NOMO-1 (cell line): ENCODE measurements around the gene TPTE.
"Not testable (repeated sequence)": the region's sequence is repeated elsewhere in the genome, so short reads cannot be mapped to it uniquely, and the experiment has no call there.

Source experiments
- DNase-seq, 2 experiments: peaks; one replicate each; lab custom pipeline; 2025; ENCODE audit not compliant: unreplicated experiment in 2 of 2; lab: John Stamatoyannopoulos, UW

TPTE gene

DNA sequence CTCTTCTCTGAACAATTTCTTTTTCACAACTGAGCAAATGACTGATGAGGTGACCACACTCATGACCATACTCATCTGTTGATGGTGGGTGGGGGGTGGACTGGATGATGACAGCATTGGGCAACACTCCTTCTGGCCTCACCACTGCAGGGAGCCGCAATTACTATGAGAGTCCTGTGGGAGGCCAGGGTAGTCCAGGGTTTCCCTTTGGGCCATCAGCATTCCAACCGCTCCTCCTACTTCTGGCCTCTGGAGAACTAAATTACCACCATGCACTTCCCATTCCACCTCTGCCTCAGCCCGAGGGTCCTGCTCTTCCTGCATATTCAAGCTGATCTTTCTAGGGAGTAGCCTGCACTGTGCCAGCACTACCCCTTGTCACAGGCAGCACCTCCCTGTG, 94.7 kb downstream of the TPTE start:
- not testable (repeated sequence) for DNase-seq

DNA sequence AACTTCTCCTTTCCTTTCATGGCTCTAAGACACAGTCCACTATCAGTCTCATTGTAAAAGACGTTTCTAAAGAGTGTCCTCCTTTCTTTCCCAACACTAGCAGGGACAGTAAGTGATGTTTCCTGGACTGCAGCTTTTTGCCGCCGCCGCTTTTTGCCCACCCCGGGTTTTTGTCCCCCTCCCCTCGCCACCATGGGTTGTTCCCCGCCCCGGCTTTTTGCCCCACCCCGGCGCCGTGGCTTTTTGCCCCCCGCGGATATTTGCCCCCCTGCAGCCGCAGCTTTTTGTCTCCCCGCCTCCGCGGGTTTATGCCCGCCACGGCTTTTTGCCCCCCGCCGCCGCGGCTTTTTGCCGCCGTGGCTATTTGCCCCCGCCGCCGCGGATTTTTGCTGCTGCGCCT, 95.2 kb downstream of the TPTE start:
- DNase-seq: no peak

DNA sequence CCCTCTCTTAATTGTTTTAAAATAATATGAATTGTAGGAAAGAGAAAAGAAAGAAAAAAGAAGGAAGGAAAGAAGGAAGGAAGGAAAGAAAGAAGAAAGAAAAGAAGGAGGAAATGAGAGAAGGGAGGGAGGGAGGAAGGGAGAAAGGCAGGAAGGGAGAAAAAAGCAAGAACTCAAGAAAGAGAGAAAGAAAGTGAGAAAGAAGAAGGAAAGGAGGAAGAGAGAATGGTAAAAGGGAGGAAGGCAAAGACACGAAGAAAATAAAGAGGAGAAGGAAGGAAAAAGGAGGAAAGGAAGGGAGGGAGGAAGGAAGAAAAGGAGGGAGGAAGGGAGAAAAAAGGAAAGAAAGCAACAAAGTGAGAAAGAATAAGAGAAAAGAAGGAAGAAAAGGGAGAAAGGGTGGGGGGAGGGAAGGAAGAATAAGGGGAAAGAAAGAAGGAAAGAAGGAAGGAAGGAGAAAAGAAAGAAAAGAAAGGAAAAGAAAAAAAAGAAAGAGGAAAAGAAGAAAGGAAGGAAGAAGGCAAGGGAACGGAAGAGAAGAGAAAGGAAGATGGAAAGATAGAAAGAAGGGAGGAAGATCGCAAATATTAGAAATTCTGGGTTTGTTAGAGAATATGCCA, 95.9 kb downstream of the TPTE start:
- not testable (repeated sequence) for DNase-seq

DNA sequence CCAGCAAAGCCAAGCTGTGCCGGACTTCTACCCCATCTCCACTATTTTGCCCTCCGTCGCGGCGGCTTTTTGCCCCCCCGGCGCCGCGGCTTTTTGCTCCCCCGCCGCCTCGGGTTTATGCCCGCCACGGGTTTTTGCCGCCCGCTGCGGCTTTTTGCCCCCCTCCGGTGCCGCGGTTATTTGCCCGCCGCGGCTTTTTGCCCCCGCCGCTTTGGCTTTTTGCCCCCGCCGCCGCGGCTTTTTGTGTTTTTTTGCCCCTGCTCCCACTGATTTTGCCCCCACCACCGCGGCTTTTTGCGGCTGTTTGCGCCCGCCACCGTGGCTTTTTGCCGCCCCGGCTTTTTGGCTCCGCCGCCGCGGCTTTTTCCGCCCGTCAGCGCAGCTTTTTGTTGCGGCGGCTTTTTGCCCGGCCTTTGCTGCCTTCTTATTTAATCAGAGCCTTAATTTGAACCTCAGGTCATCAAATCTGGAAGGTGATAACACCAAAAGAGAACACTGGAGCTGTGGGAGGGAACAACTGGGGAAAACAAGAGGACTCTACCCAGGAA, 106.0 kb downstream of the TPTE start:
- no peak for DNase-seq

DNA sequence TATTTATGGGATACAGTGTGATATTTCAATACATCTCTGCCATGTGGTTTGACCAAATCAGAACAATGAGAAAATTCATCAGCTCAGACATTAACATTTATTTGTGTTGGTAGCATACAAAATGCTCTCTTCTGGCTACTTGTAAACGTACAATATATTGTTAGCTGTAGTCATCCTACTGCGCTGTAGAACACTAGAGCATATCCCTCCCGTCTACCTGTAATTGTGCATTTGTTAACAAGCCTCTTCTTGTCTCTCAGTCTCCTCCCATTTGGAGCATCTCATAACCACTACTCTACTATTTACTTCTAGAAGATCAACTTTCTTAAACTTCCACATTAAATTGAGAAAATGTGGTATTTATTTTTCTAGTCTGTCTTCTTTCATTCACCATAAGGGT, 107.9 kb downstream of the TPTE start:
- DNase-seq: not testable (repeated sequence)

DNA sequence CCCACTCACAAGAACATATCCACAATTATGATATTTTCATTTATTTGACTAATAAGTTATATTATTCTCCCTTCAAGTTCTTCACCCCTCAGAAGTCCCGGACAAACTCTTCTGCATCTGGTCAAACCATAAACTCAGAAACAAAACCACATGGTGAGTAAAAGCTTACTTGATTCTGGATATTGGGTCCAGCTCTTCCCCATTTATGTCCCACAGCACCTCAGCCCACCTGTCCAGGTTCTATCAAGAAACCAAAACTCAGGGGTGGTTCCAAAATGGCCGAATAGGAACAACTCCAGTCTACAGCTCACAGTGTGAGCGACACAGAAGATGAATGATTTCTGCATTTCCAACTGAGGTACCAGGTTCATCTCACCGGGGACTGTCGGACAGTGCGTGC, 109.4 kb downstream of the TPTE start:
- DNase-seq: not testable (repeated sequence)

DNA sequence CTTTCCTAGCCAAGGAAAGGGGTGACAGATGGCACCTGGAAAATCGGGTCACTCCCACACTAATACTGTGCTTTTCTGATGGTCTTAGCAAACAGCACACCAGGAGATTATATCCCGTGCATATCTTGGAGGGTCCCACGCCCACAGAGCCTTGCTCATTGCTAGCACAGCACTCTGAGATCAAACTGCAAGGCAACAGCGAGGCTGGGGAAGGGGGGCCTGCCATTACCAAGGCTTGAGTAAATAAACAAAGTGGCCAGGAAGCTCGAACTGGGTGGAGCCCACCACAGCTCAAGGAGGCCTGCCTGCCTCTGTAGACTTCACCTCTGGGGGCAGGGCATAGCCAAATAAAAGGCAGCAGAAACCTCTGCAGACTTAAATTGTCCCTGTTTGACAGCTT, 109.9 kb downstream of the TPTE start:
- DNase-seq: not testable (repeated sequence)

DNA sequence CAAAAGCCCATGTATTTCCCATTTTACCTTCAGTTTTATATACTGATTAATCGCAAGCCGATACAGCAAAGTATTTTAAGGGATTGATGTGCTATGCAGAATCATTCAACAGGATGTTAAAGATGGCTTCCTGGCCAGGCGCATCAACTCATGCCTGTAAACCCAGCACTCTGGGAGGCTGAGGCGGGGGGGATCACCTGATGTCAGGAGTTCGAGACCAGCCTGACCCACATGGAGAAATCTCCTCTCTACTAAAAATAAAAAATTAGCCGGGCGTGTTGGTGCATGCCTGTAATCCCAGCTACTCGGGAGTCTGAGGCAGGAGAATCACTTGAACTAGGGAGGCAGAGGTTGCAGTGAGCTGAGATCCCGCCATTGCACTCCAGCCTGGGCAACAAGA, 116.8 kb downstream of the TPTE start:
- DNase-seq: not testable (repeated sequence)

DNA sequence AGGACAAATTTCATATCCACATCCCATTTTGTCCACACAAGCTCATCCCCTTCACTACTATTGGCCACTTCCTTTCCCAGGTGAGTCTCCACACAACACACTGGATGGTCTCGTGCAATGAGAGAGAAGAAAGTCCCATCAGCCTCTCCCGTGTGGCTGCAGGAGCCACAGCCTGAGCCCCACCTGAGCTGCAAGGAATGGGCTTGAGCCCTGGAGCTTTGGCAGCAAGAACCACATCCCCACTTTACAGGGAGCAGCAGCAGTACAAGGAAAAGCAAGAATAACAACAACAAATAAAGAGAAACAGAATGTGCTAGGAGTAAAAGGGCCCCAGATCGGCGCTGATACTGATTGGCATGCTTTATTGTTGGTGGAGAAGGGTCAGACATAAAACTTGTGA, 117.7 kb downstream of the TPTE start:
- DNase-seq: no peak

DNA sequence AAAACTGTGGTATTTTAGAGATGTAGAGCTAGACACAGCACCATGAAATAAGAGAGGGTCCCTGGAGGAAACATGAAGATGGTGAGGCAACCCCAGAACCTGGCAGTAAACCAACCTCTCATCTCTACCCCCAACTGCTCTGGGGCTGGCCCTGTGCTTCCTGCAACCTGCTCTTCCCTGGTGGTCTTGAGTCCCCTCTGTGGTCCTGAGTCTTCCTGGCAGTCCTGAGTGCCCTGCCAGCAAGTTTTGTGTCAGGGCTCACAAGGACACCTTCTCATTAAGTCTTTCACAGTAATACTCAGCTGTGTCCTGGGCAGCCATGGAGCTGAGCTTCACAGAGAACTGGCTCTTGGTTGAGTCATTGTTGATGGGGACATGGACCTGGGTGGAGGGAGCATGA, 118.4 kb downstream of the TPTE start:
- not testable (repeated sequence) for DNase-seq

DNA sequence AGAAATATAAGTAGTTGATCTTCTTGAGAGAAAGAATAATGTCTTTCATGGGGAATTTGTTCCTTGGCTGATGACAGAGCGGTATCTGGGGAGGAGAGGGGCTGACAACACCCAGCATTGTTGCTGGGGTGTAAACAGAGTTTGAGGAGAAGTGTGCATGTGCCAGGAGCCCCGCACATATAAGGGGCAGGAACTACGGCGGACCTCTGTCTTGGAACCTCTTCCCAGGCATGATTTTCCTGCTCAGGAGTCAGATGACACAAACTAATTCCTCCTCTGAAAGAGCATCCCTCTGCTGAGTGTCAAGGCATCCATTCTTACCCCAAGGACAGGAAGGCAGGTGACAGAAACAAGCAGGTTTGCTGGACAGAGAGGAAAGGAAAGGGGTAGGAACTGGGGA, 119.1 kb downstream of the TPTE start:
- no peak for DNase-seq

DNA sequence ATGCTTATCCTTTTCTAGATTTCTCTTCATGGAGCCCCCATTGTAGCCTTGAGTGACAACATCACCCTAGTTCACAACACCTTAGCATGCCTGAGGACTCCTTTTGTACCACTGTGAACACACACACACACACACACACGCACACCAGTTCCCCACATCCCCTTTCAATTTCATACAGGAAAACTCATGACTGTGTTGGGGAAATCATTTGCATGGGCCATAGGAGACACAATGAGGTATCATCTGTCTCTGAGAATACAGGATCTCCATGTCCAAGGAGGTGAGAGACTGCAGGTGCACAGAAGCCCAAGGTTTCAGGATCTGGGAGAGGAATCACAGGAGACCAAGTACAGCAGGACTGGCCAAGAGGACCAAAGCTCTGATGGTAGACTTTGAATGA, 119.7 kb downstream of the TPTE start:
- DNase-seq: no peak

DNA sequence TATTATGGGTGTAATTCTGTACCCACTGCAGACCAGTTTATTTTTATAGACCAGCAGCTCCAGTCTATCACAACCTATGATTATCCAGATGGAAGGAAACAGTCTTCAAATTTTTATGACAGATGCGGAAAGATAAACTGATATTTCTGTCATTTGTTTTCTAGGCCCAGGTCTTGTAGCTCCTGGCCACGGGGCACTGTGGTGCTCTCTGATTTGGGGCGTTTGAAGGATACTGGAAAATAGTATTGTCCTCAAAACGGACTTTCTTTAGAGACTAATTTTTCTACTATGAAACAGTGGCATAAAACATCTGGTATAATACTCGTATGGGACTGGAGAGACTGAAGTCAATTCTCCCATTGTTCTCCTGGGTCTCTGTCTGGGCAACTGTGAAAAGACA, 124.3 kb downstream of the TPTE start:
- not testable (repeated sequence) for DNase-seq

DNA sequence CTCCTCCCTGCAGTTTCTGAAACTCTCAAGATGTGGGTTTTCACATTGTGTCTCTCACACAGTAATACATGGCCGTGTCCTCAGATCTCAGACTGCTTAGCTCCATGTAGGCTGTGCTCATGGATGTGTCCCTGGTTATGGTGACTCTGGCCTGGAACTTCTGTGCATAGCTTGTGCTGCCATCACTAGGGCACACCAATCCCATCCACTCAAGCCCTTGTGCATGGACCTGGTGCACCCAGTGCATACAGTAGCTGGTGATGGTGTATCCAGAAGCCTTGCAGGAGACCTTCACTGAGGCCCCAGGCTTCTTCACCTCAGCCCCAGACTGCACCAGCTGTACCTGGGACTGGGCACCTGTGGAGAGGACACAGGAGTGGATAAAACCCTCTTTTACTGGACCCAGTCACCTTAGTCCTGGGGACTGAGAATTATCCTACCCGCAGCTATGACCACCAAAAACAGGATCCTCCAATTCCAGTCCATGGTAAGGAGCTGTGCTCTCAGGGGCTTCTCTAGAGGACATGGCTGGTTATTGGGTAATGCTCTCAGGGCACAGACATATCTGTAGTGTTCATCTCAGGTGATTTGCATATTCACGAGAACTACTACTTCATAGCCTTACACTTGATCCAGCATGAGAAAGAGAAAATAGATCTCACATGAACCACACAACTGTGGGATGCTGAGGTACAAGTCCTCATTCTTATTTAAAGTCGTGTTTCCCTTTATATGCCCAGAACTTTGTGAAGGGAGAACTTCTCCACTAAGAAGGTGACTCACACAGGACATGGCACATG, 128.2 kb downstream of the TPTE start:
- not testable (repeated sequence) for DNase-seq

DNA sequence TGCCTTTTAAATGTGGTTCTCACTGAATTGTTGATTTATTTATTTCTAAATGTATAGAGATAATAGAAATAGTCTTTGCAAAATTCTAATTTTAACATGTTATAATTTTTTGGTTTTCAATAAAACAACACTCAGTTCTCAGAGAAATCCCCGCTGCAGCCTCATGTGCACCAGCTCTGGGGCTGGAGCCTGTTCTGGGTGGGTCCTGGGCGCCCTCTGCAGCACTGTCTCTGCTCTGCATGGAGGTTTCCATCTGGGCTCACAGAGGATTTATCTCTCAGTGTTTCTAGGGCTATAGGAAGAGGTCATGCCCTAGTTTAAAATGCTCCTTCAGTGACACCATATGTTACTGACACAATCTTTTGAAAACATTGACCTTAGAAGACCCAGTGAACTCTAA, 128.9 kb downstream of the TPTE start:
- DNase-seq: not testable (repeated sequence)
